Measurements from ENCODE around the gene TLR5.
A peak's percentile ranks its signal among the peaks of the same experiment; 100 is the strongest.

The TLR5 gene

GRCh38 chr1:223106856-223107255, 36.2 kb downstream of the TLR5 start:
- no peak for DNase-seq

GRCh38 chr1:223105568-223105967, 37.5 kb downstream of the TLR5 start:
- DNase-seq = no peak

- DNase-seq = no peak
Observed at GRCh38 chr1:223102797-223103533, 40.1 kb downstream of the TLR5 start.

- no peak for DNase-seq
Observed at GRCh38 chr1:223097713-223098112, 45.3 kb downstream of the TLR5 start.

- no peak for DNase-seq
Observed at GRCh38 chr1:223095870-223096269, 47.2 kb downstream of the TLR5 start.

GRCh38 chr1:223091896-223092295, 51.2 kb downstream of the TLR5 start:
- DNase-seq = no peak

- DNase-seq = no peak
Observed at GRCh38 chr1:223089250-223089649, 53.8 kb downstream of the TLR5 start.

- no peak for DNase-seq
Observed at GRCh38 chr1:223088713-223089240, 54.3 kb downstream of the TLR5 start.

- no peak for DNase-seq
Observed at GRCh38 chr1:223087291-223088255, 55.5 kb downstream of the TLR5 start.

GRCh38 chr1:223084464-223084866, 58.6 kb downstream of the TLR5 start:
- no peak for DNase-seq

GRCh38 chr1:223083831-223084230, 59.2 kb downstream of the TLR5 start:
- no peak for DNase-seq

- DNase-seq = no peak
Observed at GRCh38 chr1:223082914-223083313, 60.1 kb downstream of the TLR5 start.

GRCh38 chr1:223081181-223081994, 61.7 kb downstream of the TLR5 start:
- peak; percentile 65 for DNase-seq

- no peak for DNase-seq
Observed at GRCh38 chr1:223079498-223079897, 63.5 kb downstream of the TLR5 start.

GRCh38 chr1:223077247-223077833, 65.7 kb downstream of the TLR5 start:
- no peak for DNase-seq

GRCh38 chr1:223076362-223076761, 66.7 kb downstream of the TLR5 start:
- no peak for DNase-seq

- no peak for DNase-seq
Observed at GRCh38 chr1:223075834-223076233, 67.2 kb downstream of the TLR5 start.

- no peak for DNase-seq
Observed at GRCh38 chr1:223074445-223075300, 68.4 kb downstream of the TLR5 start.

- no peak for DNase-seq
Observed at GRCh38 chr1:223068900-223069665, 74.0 kb downstream of the TLR5 start.

GRCh38 chr1:223067914-223068313, 75.1 kb downstream of the TLR5 start:
- no peak for DNase-seq

GRCh38 chr1:223066415-223066814, 76.6 kb downstream of the TLR5 start:
- no peak for DNase-seq

Data from NCI-H226 (cell line).